PC-9 (cell line): ENCODE measurements around the gene SMG6.

ENCODE experiments used
- EZH2 ChIP-seq: fragments of 200-600 bp; sonication (generic); IDR thresholded peaks from 2 replicates; pipeline ENCODE4 v1.8.0; 2017; ENCODE audit warnings: antibody characterized with exemption, low read depth
- TF ChIP-seq, protein P1 (sequence below): fragments of 200-600 bp; sonication (generic); conservative IDR thresholded peaks from 2 replicates; pipeline ENCODE4 v1.6.1; 2017; ENCODE audit warnings: mixed run types, antibody characterized with exemption, mild to moderate bottlenecking, moderate library complexity

DNA sequence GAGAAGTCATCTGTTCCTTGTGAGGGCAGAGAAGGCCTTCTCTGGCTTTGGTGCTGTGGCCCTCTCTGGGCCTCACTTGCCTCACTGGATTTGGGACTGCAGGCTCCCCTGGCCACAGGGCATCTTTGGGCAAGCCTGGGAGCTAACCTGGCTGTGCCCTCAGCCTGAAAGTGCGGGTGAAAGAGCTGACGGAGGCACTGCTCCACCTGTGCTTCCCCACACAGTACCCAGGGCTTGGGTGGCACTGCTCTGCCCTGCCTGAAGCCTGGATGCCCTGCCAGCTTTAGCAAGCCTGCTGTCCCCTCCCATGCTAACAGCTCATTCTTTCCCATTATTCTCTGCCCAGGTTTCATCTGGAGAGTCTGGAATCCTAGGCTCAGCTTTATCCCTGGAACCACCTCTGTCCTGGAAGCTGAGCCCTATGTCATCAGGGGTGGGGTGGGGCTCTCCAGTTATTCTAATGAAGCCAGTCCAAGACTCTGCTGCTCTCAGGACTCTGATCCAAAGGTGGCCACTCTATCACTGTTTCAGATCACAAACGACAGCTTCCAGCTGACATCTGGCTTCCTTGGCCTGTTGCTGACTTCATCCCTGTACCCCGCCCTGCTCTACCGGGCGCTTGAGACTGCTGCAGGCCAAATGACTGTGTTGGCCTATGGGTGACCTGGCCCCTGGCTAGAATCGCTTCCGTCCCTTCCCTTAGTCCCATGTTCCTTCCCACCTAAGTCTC, 219.4 kb downstream of the SMG6 start:
- TF ChIP-seq, protein P1, sequence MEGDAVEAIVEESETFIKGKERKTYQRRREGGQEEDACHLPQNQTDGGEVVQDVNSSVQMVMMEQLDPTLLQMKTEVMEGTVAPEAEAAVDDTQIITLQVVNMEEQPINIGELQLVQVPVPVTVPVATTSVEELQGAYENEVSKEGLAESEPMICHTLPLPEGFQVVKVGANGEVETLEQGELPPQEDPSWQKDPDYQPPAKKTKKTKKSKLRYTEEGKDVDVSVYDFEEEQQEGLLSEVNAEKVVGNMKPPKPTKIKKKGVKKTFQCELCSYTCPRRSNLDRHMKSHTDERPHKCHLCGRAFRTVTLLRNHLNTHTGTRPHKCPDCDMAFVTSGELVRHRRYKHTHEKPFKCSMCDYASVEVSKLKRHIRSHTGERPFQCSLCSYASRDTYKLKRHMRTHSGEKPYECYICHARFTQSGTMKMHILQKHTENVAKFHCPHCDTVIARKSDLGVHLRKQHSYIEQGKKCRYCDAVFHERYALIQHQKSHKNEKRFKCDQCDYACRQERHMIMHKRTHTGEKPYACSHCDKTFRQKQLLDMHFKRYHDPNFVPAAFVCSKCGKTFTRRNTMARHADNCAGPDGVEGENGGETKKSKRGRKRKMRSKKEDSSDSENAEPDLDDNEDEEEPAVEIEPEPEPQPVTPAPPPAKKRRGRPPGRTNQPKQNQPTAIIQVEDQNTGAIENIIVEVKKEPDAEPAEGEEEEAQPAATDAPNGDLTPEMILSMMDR, result no peak
- no peak for TF ChIP-seq EZH2
